ENCODE results near the gene GDPD3.

- TF ChIP-seq CTCF (IDR thresholded peaks at IDR 0.05; ENCODE audit: low read depth, low read length, poor library complexity, severe bottlenecking) (no peak), EZH2phosphoT487 (IDR thresholded peaks at IDR 0.05; ENCODE audit: borderline replicate concordance, low read length) (no peak)
Measured at GRCh38 chr16:30088832-30089624, 24.3 kb downstream of the GDPD3 start.
